ENCODE results near the gene SMOC2. TPM values are rescaled to one million over a fixed set of nuclear protein-coding genes. Genes with fewer than 3 reads are reported as not detected.
"Not testable (repeated sequence)": the region's sequence is repeated elsewhere in the genome, so short reads cannot be mapped to it uniquely, and the experiment has no call there.

SMOC2 gene
- polyA plus RNA-seq, 3 donors = 17.7 to 24.8 (median 21.5) TPM

GRCh38 chr6:168598251-168599117, 157.5 kb downstream of the SMOC2 start:
- DNase-seq = no peak

DNA sequence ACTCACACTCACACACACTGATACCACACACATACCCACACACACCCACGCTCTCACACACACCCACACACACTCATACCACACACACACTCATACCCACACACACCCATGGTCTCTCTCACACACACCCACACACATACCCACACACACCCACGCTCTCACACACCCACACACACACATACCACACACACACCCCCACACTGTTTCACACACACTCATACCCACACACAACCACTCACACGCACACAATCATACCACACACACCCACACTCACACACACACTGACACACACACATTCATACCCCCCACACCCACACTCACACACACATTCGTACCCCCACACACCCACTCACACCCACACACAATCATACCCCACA, 158.1 kb downstream of the SMOC2 start:
- no peak for DNase-seq

DNA sequence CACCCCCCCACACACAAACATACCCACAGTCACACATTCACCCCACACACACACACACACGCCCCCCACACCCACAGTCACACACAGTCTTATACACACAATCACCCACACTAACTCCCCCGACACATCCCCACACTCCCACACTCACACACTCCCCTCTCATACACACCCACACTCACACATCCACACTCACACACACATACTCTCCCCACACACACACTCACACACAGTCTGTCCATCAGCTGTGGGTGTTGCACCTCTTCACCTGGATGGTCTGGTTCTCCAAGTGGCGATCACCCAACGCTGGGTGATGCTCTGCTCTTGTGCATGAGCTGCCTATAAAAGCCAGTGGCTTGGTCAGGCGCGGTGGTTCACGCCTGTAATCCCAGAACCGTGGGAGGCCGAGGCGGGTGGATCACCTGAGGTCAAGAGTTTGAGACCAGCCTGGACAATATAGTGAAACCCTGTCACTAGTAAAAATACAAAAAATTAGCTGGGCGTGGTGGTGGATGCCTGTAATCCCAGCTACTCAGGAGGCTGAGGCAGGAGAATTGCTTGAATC, 158.9 kb downstream of the SMOC2 start:
- no peak for DNase-seq

DNA sequence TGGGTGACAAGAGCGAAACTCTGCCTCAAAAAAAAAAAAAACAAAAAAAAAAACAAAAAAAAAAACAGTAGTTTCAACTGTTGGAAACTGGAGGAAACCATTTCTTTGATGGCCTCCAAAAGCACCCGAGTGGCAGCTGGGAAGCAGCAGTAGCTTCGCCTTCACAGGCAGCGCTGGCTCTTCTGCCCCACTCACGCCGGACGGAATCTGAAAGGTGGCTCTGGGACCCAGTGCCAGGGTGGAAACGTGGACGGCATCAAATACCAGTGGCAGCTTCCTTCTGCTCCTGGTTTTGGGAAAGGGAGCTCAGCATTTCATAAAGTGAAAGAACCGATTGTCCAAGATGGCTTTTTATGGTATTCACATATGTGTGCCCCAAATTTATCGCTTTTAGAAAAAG, 159.4 kb downstream of the SMOC2 start:
- no peak for DNase-seq

- no peak for DNase-seq
Measured at GRCh38 chr6:168601111-168601510, 160.1 kb downstream of the SMOC2 start.

DNA sequence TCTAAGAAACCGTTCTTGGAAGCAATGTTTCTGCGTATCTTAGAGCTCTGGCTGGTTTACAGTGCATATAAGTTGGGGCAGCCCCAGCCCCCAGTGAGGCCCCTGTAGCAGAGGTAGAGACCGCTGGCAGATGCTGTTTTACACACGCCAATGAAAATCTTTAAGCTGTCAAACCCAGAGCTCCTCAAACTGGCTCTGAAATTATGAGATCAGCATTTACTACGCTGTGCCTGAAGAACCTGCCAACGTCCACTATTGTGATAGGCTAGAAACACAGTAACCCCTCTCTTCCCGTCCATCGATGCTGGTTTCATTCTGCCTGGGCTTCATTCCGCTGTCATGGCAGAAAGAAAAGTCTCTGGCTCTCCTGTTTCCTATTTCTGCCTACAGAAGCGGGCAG, 160.6 kb downstream of the SMOC2 start:
- DNase-seq = no peak

- no peak for DNase-seq
Measured at GRCh38 chr6:168602576-168602975, 161.6 kb downstream of the SMOC2 start.

DNA sequence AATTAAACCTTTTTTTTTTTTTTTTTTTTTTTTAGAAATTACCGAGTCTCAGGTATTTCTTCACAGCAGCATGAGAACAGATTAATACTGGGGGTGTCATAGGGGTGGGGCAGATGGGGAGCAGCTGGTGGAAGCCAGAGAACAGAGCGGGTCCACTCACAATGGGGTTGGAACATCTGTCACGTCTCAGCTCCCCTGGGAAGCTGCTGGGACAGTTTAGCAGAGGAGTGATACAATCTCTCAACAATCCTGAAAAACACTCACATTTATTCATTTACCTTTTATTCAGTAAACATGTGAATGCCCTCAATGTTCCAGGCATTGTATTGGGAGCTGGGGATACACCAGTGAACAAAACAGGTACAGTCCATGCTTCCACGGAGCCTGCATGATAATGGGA, 162.2 kb downstream of the SMOC2 start:
- no peak for DNase-seq

DNA sequence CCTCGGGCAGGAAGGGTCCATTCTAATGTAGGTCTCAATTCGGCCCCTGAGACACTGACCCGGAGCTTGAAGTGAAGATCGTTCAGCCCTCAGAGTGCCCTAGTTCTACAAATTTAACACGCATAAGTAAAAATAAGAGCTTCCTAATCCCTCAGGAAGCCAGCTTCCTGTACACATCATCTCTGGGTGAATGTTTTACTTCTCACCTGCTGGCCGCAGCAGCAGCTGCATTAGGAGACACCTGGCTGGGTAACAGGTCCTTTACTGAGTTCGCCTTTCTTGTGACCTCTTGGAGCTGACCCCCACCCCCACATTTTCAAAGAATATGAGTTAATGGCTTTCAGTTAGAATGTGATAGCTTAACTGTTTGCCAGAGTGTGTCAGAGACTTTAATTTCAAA, 165.0 kb downstream of the SMOC2 start:
- no peak for DNase-seq

GRCh38 chr6:168606722-168607121, 165.7 kb downstream of the SMOC2 start:
- no peak for DNase-seq

GRCh38 chr6:168607272-168608112, 166.5 kb downstream of the SMOC2 start:
- DNase-seq = peak; percentile 72

- no peak for DNase-seq
Measured at GRCh38 chr6:168608113-168608400, 167.1 kb downstream of the SMOC2 start.

GRCh38 chr6:168609026-168609685, 168.2 kb downstream of the SMOC2 start:
- DNase-seq = no peak

DNA sequence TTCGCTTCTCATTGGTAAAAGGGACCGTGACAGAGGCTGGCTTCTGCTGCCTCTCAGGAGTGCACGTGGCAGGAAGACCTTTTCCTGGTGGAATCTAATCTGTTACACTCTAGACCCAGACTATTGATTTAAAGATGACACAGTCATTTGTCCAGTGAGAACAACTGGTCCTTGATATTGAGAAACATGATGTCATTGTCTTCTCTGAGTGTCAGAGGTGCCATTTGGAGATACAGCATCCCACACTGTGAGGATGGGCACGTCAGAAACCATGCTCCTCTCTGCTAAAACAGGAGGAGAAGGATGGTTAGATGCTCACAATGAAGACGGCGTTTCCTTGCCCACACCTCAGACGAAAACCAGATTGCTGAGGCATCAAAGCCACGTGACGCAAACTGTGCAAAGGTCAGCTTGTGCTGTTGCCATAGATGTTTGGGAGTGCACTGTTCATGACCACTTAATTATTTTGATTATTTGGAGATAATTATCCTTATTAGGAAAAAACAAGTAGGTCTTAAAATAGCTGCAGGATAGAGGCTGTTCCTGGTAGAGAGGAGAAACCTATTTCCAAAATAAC, 169.0 kb downstream of the SMOC2 start:
- DNase-seq = no peak

GRCh38 chr6:168610966-168611365, 170.0 kb downstream of the SMOC2 start:
- DNase-seq = not testable (repeated sequence)

DNA sequence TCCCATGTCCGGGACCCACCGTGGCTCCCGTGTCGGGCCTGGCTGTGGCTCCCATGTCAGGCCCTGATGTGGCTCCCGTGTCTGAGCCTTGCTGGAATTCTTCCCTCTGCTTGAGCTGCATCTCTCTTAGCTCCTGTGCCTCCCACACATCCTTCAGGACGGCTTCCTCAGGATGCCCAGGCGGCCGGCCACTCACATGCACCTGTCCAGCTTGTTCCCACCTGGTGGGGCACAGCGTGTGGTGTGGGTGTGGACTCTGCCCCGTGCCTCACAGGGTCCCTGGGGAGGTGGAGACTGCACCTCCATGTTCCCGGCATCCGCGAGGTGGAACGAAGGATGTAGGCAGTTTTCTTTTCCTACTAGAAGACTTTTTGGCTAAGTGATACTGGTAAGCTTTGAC, 170.7 kb downstream of the SMOC2 start:
- DNase-seq = no peak

DNA sequence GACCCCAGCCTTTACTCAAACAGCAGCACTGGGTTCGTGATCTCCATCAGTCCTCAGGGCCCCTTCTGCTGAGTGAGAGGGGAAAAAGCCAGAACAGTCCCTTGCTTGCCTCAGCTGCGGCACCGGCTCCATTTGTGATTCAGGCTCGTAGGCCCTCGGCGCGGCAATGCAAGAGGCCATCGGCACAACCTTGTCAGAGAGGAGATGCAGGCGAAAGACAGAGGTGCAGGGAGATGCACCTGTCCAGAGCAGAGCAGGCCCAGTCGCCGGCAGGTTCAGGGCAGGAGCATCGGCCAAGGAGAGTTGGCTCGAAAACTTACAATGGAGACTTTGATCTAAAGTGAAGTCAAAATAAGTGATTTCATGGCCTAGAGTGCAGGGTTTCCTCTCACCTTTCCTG, 171.6 kb downstream of the SMOC2 start:
- DNase-seq = no peak

- no peak for DNase-seq
Measured at GRCh38 chr6:168615837-168616236, 174.9 kb downstream of the SMOC2 start.

DNA sequence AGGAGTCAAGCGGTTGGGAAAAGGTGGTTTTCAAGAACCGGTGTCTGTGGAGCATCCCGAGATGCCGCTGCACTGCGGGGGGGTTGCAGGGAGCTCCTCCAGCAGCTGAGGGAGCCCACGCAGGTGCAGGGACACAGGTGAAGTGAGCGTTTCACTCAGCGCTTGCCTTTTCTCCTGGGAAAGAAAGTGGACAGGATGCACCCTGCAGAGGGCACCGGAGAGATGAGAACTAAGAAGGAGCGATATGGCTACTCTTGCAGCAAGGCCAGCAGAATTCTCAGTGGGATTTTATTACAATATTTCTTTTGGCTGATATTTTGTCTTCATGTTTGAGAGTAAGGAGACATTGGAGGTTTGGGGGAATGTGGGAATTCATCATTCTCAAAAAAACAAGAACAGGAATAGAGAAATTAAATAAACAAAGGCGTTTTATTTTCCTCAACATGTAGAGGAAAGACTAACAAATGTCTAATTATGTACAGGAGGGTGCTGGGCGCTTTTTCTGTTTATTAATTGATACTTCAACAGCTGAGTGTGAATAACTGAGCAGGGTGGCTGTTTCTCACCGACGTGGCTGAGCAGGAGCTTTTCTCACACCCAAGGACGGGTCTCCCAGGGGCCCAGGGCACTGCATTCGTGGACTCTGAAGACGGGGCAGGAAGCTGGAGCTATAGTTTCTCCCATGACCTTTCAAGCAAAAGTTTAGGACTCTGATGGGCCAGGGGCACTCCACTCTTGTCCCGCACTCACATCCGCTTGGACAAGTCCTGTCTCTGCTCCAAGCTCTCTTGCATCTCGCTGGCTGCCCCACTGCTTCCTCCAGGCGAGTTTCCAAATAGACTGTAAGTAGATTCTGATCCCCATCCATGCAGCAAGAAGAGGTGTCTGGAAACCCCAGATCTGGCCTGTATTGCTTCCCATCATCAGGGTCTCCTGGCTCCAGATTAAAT, 176.1 kb downstream of the SMOC2 start:
- DNase-seq = no peak

DNA sequence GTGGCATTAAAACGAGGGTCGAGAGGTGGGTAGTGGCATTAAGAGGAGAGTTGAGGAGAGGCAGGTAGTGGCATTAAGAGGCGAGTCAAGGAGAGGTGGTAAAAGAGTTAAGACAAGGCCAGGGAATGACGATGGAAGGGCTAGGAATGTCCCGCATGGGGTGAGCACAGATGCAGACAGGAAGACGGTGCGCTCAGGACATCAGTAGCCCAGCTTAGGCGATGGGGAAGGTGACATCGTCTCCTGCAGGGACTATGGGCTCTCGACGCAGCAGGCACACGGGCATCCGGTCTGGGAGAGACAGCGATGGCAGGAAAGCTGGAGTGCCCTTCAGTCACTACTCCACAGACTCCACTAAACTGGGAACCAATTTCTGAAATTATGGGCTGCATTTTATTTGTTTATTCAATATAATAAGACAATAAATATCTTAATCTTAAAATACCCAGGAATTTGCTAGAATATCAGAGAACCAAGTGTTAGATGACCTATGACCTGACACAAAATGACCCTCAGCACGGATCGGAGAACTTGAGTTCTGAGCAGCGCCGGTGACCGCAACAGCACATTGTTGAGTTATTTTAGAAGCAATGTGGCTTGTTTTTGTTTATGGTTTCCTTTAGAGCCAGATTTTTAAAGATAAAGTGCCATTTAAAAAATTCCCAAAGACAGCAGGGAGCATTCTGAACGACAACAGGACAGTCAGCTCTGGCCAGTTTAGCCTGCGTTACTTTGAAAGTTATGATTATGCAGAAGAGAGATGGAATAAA, 177.7 kb downstream of the SMOC2 start:
- DNase-seq = no peak

Measured in renal pelvis (tissue), 4 donors.